Subcutaneous adipose tissue (tissue), 4 donors: ENCODE data around the gene PXMP4. TPM values are rescaled to one million over a fixed set of nuclear protein-coding genes. Genes with fewer than 3 reads are reported as not detected.

ENCODE experiments used
- total RNA-seq, 4 donors: library from RNA; depleted of rRNA; stranded (reverse); fragments of >200 nt; gene quantifications; one replicate each; pipeline ENCODE4 v1.1.0, GENCODE V29; 2016
- TF ChIP-seq, protein P1 (sequence below): fragments of 450-650 bp; IDR thresholded peaks from one replicate; pipeline ENCODE4 v1.5.1; 2016; ENCODE audit warnings: low read depth, mild to moderate bottlenecking, control low read depth, antibody characterized with exemption, moderate library complexity

Gene PXMP4
- total RNA-seq, 4 donors from 2014 or later, result 2.0 to 7.0 (median 4.3) TPM

DNA sequence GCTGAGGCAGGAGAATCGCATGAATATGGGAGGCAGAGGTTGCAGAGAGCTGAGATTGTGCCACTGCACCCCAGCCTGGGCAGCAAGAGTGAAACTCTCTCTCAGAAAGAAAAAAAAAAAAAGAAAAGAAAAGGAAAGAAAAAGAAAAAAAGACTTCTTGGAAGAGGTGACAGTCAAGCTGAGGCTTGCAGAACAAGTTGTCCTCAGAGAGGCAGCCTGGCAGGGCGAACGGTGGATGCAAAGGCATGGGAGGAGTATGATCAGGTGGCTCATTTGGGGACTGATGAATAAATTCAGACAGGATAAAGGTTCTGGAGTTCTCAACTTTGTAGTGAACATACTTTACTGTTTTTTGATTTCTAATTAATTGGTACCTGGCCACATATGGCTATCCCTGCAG lies 24.1 kb upstream of the PXMP4 start:
- TF ChIP-seq, protein P1, sequence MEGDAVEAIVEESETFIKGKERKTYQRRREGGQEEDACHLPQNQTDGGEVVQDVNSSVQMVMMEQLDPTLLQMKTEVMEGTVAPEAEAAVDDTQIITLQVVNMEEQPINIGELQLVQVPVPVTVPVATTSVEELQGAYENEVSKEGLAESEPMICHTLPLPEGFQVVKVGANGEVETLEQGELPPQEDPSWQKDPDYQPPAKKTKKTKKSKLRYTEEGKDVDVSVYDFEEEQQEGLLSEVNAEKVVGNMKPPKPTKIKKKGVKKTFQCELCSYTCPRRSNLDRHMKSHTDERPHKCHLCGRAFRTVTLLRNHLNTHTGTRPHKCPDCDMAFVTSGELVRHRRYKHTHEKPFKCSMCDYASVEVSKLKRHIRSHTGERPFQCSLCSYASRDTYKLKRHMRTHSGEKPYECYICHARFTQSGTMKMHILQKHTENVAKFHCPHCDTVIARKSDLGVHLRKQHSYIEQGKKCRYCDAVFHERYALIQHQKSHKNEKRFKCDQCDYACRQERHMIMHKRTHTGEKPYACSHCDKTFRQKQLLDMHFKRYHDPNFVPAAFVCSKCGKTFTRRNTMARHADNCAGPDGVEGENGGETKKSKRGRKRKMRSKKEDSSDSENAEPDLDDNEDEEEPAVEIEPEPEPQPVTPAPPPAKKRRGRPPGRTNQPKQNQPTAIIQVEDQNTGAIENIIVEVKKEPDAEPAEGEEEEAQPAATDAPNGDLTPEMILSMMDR, result no peak

GRCh38 chr20:33740189-33740588 lies 20.1 kb upstream of the PXMP4 start:
- TF ChIP-seq, protein P1, result no peak

GRCh38 chr20:33739493-33739892 lies 19.4 kb upstream of the PXMP4 start:
- TF ChIP-seq, protein P1, result no peak

DNA sequence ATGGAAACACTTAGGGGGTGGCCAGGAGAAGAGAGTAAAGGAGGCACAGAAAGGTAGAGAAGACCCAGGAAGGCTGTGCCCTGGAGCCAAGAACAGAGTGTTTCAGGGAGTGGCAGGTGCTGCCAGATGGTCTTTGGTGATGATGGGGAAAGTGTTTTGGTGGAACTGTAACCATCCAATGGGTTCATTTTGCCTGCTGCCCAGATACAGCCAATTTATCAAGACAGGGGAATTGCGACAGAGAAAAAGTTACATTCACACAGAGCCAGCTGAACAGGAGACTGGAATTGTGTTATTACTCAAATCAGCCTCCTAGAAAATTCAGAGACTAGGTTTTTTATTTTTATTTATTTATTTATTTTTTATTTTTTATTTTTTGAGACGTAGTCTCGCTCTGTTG lies 16.9 kb upstream of the PXMP4 start:
- TF ChIP-seq, protein P1, result no peak

- TF ChIP-seq, protein P1, result no peak
Observed at GRCh38 chr20:33733654-33734576, 13.8 kb upstream of the PXMP4 start.

- TF ChIP-seq, protein P1, result no peak
Observed at GRCh38 chr20:33732166-33732970, 12.3 kb upstream of the PXMP4 start.

DNA sequence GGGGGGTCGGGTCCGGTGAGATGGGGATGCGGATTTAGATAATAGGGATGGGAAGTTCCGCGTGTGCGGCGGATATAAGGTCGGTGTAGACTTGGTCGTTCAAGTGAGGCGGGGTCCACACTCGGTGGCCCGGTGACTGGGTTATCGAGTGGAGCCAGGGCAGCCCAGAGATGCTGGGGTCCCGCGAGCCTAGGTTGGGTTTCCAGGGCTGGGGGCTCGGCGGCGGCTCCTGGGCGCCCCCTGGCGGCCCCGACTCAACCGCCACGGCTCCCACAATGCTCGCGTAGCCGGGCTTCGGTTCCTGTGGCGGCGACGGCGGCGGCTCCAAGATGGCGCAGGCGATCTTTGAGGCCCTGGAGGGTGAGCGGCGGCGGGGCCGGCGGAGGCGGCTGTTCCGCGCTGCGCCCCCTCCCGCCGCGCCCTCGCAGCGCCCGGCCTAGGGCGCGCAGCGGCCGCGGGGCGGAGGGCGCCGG lies 11.6 kb upstream of the PXMP4 start, which contains the start of gene ZNF341:
Gene ZNF341 (plus strand): TSS at position 304 of the 473 bp plus-strand sequence. CDS start 26 bp downstream, at position 330.
- TF ChIP-seq, protein P1, result no peak
